Right atrium auricular region (tissue), 2 donors: ENCODE results near the gene FGG. TPM values are rescaled to one million over a fixed set of nuclear protein-coding genes. Genes with fewer than 3 reads are reported as not detected.

ENCODE experiments used
- DNase-seq: peaks from one replicate; pipeline ENCODE4 v3.0.0-alpha.2; 2019; ENCODE audit warnings: low spot score
- H3K27ac ChIP-seq, 2 donors: fragments of 200-600 bp; sonication (generic); 1 replicate in 1 of 2; 2 replicates in 1 of 2; pipeline ENCODE4 v1.5.1; 2016 to 2019
- H3K27me3 ChIP-seq, 2 donors: fragments of 200-600 bp; sonication (generic); one replicate each; pipeline versions ENCODE4 v1.5.1 to v1.6.0; 2017 to 2019
- H3K36me3 ChIP-seq: fragments of 200-600 bp; sonication (generic); one replicate; pipeline ENCODE4 v1.5.1; 2016
- H3K4me1 ChIP-seq, 2 donors: fragments of 200-600 bp; sonication (generic); one replicate each; pipeline versions ENCODE4 v1.5.1 to v1.6.0; 2017 to 2019
- H3K4me3 ChIP-seq, 2 donors: fragments of 200-600 bp; sonication (generic); 1 replicate in 1 of 2; 2 replicates in 1 of 2; pipeline ENCODE4 v1.5.1; 2017 to 2019; ENCODE audit warnings: mild to moderate bottlenecking in 1 of 2, moderate library complexity in 1 of 2
- H3K9me3 ChIP-seq, 2 donors: fragments of 200-600 bp; sonication (generic); one replicate each; pipeline ENCODE4 v1.5.1; 2019
- CTCF ChIP-seq, 2 donors: fragments of 200-600 bp; sonication (generic); IDR thresholded peaks; one replicate each; pipeline ENCODE4 v1.5.1; 2019; ENCODE audit warnings: antibody characterized with exemption in 2 of 2
- total RNA-seq, 2 donors: library from RNA; depleted of rRNA; stranded (reverse); fragments of >200 nt; gene quantifications; one replicate each; pipeline ENCODE4 v1.1.0, GENCODE V29; 2016

Gene FGG
- total RNA-seq, 2 donors from 2014 or later = not detected

GRCh38 chr4:154593868-154594267 lies 18.6 kb downstream of the FGG start:
- Histone ChIP-seq H3K27me3 (no peaks in the 10 kb centered on the region), H3K9me3 (no peaks in the 10 kb centered on the region), H3K36me3 (no peaks in the 10 kb centered on the region), H3K4me1 (no peaks in the 10 kb centered on the region), H3K4me3 (no peak overlapping the region), H3K27ac (no peak overlapping the region)
- TF ChIP-seq CTCF (IDR thresholded peaks at IDR 0.05) = no peak
- DNase-seq = no peak

GRCh38 chr4:154591890-154592289 lies 20.6 kb downstream of the FGG start:
- DNase-seq = no peak
- H3K36me3 ChIP-seq = no peaks in the 10 kb centered on the region
- no peaks in the 10 kb centered on the region for H3K27me3 ChIP-seq
- TF ChIP-seq CTCF (IDR thresholded peaks at IDR 0.05) = no peak
- H3K27ac ChIP-seq = no peak overlapping the region
- no peaks in the 10 kb centered on the region for H3K4me1 ChIP-seq
- H3K9me3 ChIP-seq = no peaks in the 10 kb centered on the region
- no peak overlapping the region for H3K4me3 ChIP-seq

GRCh38 chr4:154590329-154591006 lies 22.0 kb downstream of the FGG start, which contains the start of gene FGA:
Gene FGA, minus strand, starts transcription at chr4:154590742. Its CDS starts 55 bp downstream, at chr4:154590687.
- Histone ChIP-seq H3K36me3 (no peaks in the 10 kb centered on the region), H3K4me1 (no peaks in the 10 kb centered on the region), H3K9me3 (no peaks in the 10 kb centered on the region), H3K27ac (no peak within 1 kb of the TSS), H3K27me3 (no peaks in the 10 kb centered on the region), H3K4me3 (no peak within 1 kb of the TSS)
- DNase-seq = no peak
- no peak for TF ChIP-seq CTCF (IDR thresholded peaks at IDR 0.05)

GRCh38 chr4:154589296-154590197 lies 22.9 kb downstream of the FGG start:
- Histone ChIP-seq H3K27me3 (no peaks in the 10 kb centered on the region), H3K36me3 (no peaks in the 10 kb centered on the region), H3K4me3 (no peak overlapping the region), H3K27ac (no peak overlapping the region), H3K4me1 (no peaks in the 10 kb centered on the region), H3K9me3 (no peaks in the 10 kb centered on the region)
- TF ChIP-seq CTCF (IDR thresholded peaks at IDR 0.05) = no peak
- no peak for DNase-seq

GRCh38 chr4:154588198-154588597 lies 24.3 kb downstream of the FGG start:
- DNase-seq = no peak
- H3K36me3 ChIP-seq = no peaks in the 10 kb centered on the region
- H3K27me3 ChIP-seq = no peaks in the 10 kb centered on the region
- no peaks in the 10 kb centered on the region for H3K9me3 ChIP-seq
- no peak overlapping the region for H3K27ac ChIP-seq
- no peaks in the 10 kb centered on the region for H3K4me1 ChIP-seq
- TF ChIP-seq CTCF (IDR thresholded peaks at IDR 0.05) = no peak
- no peak overlapping the region for H3K4me3 ChIP-seq
